ENCODE results near the gene RNASET2.

DNA sequence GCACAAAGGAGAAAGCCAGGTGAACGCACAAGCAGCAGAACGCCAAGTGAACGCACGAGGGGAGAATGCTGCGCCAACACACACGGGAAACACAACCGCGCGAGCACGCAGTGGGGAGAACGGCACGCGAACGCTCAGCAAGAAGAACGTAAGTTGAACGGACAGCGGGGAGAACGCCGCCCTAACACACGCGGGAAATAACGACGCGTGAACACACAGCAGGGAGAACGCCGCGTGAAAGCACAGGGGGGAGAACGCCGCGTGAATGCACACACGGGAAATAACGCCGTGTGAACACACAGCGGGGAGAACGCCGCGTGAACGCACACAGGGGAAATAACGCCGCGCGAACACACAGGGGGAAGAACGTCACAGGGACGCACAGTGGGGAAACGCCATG, 54.7 kb downstream of the RNASET2 start:
- no peak for TF ChIP-seq CTCF (IDR thresholded peaks at IDR 0.05; ENCODE audit: insufficient read depth, low read depth, low read length)
- no peak for TF ChIP-seq EZH2 (IDR thresholded peaks at IDR 0.05; ENCODE audit: insufficient read depth, low read length)

Measured in astrocyte (in vitro differentiated cells and primary cell).